Smooth muscle cell (in vitro differentiated cells): Measurements from ENCODE around the gene KRT20. TPM values are rescaled to one million over a fixed set of nuclear protein-coding genes. Genes with fewer than 3 reads are reported as not detected.

Experiments used
- DNase-seq: peaks from one replicate; lab custom pipeline; 2025; ENCODE audit not compliant: unreplicated experiment; lab: John Stamatoyannopoulos, UW
- H2AFZ ChIP-seq: fragments of 200-600 bp; sonication (generic); 2 replicates; pipeline ENCODE4 v1.6.0; 2016; ENCODE audit warnings: antibody characterized with exemption, low read depth, mild to moderate bottlenecking
- H3F3A ChIP-seq: fragments of 200-600 bp; sonication (generic); 2 replicates; pipeline ENCODE4 v1.6.0; 2017; ENCODE audit warnings: antibody characterized with exemption, low read depth
- H3K27ac ChIP-seq: fragments of 200-600 bp; sonication (generic); 2 replicates; pipeline ENCODE4 v1.5.1; 2016; ENCODE audit warnings: low read depth, mild to moderate bottlenecking
- H3K27me3 ChIP-seq: fragments of 200-600 bp; sonication (generic); 2 replicates; pipeline ENCODE4 v1.6.1; 2016; ENCODE audit warnings: low read depth, mild to moderate bottlenecking
- H3K36me3 ChIP-seq: fragments of 200-600 bp; sonication (generic); 2 replicates; pipeline ENCODE4 v1.5.1; 2016; ENCODE audit warnings: low read depth
- H3K4me1 ChIP-seq: fragments of 200-600 bp; sonication (generic); 2 replicates; pipeline ENCODE4 v1.5.1; 2016; ENCODE audit warnings: low read depth
- H3K4me2 ChIP-seq: fragments of 200-600 bp; sonication (generic); 2 replicates; pipeline ENCODE4 v1.6.0; 2016; ENCODE audit warnings: mild to moderate bottlenecking
- H3K4me3 ChIP-seq: fragments of 200-600 bp; sonication (generic); 2 replicates; pipeline ENCODE4 v1.5.1; 2016; ENCODE audit warnings: mild to moderate bottlenecking
- H3K79me2 ChIP-seq: fragments of 200-600 bp; sonication (generic); 2 replicates; pipeline ENCODE4 v1.6.0; 2016; ENCODE audit warnings: low read depth, mild to moderate bottlenecking
- H3K9ac ChIP-seq: fragments of 200-600 bp; sonication (generic); 2 replicates; pipeline ENCODE4 v1.6.0; 2016; ENCODE audit warnings: low read depth
- H3K9me3 ChIP-seq: fragments of 200-600 bp; sonication (generic); replicated peaks from 2 replicates; pipeline ENCODE4 v1.5.1; 2016; ENCODE audit warnings: low read depth
- H4K20me1 ChIP-seq: fragments of 200-600 bp; sonication (generic); 2 replicates; pipeline ENCODE4 v1.6.0; 2016; ENCODE audit warnings: low read depth
- CTCF ChIP-seq: fragments of 200-600 bp; sonication (generic); IDR thresholded peaks from 2 replicates; pipeline ENCODE4 v1.5.1; 2017; ENCODE audit warnings: borderline replicate concordance, mild to moderate bottlenecking, antibody characterized with exemption; ENCODE audit not compliant: insufficient read depth, poor library complexity, severe bottlenecking
- WGBS: methylation state at CpG from one replicate; pipeline ENCODE4 v1.1.7; 2016; ENCODE audit warnings: low lambda C conversion rate; 5-methylcytosine and 5-hydroxymethylcytosine counted together
- polyA plus RNA-seq: library from polyadenylated mRNA; unstranded; fragments of >200 nt; fragmentation: Nextera tagmentation; extraction: Ambion mirVana; gene quantifications from 2 replicates; pipeline ENCODE4 v1.2.1, GENCODE V29; 2016
- total RNA-seq: library from RNA; depleted of rRNA; stranded (reverse); fragments of >200 nt; gene quantifications from 2 replicates; pipeline ENCODE4 v1.2.3, GENCODE V29; 2014

The KRT20 gene
- total and polyA plus RNA-seq, 2 experiments from 2014 or later, result not detected

DNA sequence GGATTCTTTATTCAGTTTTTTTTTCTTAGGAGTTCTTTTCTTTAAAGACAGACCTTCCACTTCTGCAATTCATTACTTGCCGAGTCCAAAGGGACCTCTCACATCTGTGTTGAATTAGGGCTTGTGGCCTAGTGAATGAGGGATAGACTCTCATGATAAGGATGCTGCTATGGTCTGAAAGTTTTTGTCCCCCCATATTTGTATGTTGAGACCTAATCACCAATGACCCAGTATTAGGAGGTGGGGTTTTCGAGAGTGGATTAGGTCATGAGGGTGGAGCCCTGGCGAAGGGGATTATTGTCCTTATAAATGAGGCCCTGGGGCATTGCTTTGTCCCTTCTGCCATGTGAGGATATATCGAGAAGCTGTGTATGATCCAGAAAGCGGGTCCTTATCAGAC is 27.5 kb downstream of the KRT20 start:
- Histone ChIP-seq H3K4me3 (no peak overlapping the region), H3K4me1 (peaks cover 7% of the 10 kb centered on the region), H4K20me1 (no peaks in the 10 kb centered on the region), H3K79me2 (no peaks in the 10 kb centered on the region), H3K4me2 (peak overlapping the region; percentile 3), H3K27ac (no peak overlapping the region), H3K36me3 (no peaks in the 10 kb centered on the region), H3K9me3 (no peaks in the 10 kb centered on the region), H3F3A (no peaks in the 10 kb centered on the region), H3K9ac (no peak overlapping the region), H2AFZ (peak overlapping the region; percentile 11), H3K27me3 (no peaks in the 10 kb centered on the region)
- DNase-seq, result no peak
- TF ChIP-seq CTCF, result no peak
- 48% methylated on average over 5 of the region's 5 CpGs for WGBS

GRCh38 chr17:40854175-40854814 is 30.7 kb downstream of the KRT20 start:
- H4K20me1 ChIP-seq, result no peaks in the 10 kb centered on the region
- peak overlapping the region; percentile 61 for H3K27ac ChIP-seq
- H3K27me3 ChIP-seq, result peaks cover 2% of the 10 kb centered on the region
- no peak overlapping the region for H3K4me3 ChIP-seq
- H2AFZ ChIP-seq, result no peak overlapping the region
- peaks cover 7% of the 10 kb centered on the region for H3K4me1 ChIP-seq
- no peak for DNase-seq
- no peaks in the 10 kb centered on the region for H3K36me3 ChIP-seq
- no peak for TF ChIP-seq CTCF
- WGBS, result 15% methylated on average over 6 of the region's 6 CpGs
- H3K4me2 ChIP-seq, result peak overlapping the region; percentile 64
- H3K9ac ChIP-seq, result no peak overlapping the region
- no peaks in the 10 kb centered on the region for H3K9me3 ChIP-seq
- no peaks in the 10 kb centered on the region for H3F3A ChIP-seq
- H3K79me2 ChIP-seq, result no peaks in the 10 kb centered on the region

DNA sequence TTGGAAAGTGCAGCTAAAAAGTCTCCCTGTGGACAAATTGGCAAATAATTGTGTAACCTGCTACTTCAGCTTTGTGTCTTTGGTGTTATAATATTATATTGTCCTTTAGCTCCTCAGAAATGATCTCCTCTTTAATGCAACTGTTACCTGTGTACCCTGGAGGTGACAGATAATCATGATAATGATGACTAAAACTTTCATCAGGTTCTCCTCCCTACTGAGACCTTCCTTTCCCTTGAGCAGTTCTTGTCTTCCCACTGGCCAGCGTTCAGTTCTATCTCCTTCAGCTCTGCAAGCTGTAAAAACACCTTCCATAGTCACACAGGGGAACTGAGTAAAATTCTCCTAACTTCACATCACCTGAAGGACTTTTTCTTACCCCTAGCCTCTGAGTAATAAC is 32.7 kb downstream of the KRT20 start:
- H3K27me3 ChIP-seq, result peaks cover 12% of the 10 kb centered on the region
- 45% methylated on average over 1 of the region's 1 CpG for WGBS
- peaks cover 3% of the 10 kb centered on the region for H3K4me1 ChIP-seq
- H3K79me2 ChIP-seq, result no peaks in the 10 kb centered on the region
- H3K36me3 ChIP-seq, result no peaks in the 10 kb centered on the region
- no peaks in the 10 kb centered on the region for H3F3A ChIP-seq
- no peak overlapping the region for H2AFZ ChIP-seq
- no peak overlapping the region for H3K27ac ChIP-seq
- DNase-seq, result no peak
- H3K9me3 ChIP-seq, result no peaks in the 10 kb centered on the region
- no peak overlapping the region for H3K9ac ChIP-seq
- no peak overlapping the region for H3K4me2 ChIP-seq
- TF ChIP-seq CTCF, result no peak
- no peaks in the 10 kb centered on the region for H4K20me1 ChIP-seq
- H3K4me3 ChIP-seq, result no peak overlapping the region
